Breast epithelium (tissue), 3 donors: ENCODE measurements around the gene TIAM1.

Experiments
- POLR2AphosphoS5 ChIP-seq, 3 donors: sonication (generic); formaldehyde crosslinking; IDR thresholded peaks; one replicate each; pipeline ENCODE4 v1.6.1; 2017; ENCODE audit warnings: antibody characterized with exemption in 3 of 3
- TF ChIP-seq, protein P1 (sequence below), 3 donors: fragments of 450-650 bp; IDR thresholded peaks; one replicate each; pipeline ENCODE4 v1.5.1; 2016 to 2017; ENCODE audit warnings: antibody characterized with exemption in 3 of 3, mild to moderate bottlenecking in 3 of 3, moderate library complexity in 3 of 3

DNA sequence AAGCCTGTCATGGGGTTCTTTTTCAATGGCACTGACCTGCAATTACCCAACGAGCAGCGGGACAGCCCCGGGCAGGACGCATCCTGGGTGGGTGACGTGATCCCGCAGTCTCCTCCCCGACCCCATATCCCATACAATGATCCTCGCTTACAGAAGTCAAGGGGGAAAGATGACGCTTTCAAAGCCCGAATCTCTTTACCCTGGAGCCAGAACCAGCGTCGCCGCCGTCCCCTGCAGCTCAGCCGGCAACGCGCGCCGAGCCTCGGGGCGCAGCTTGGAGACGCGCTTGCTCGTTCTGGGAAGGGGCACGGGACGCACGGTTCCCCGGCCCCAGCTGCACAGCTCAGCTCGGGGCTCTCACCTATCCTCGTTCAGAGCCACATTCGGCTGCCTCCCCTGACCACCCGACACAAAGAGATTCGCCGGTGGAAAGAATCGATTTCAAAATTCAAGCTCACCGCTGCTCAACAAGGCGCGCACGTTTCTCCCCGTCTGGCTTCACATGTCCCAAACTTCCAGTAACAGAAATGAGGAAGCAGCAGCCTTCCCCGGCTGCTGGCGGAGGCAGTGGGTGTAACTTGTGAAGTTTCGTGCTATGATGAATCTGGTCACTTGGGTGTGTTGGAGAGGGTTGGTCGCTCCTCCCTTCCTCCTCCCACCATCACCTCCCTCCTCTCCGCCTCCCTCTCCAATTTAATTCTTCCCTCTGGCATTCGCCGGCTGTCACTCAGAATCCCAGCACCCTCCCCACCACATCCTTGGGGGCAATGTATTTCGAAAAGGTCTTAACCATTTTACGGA is at the start of gene TIAM1:
- no peak for TF ChIP-seq POLR2AphosphoS5 (IDR thresholded peaks at IDR 0.05)
- TF ChIP-seq, protein P1, sequence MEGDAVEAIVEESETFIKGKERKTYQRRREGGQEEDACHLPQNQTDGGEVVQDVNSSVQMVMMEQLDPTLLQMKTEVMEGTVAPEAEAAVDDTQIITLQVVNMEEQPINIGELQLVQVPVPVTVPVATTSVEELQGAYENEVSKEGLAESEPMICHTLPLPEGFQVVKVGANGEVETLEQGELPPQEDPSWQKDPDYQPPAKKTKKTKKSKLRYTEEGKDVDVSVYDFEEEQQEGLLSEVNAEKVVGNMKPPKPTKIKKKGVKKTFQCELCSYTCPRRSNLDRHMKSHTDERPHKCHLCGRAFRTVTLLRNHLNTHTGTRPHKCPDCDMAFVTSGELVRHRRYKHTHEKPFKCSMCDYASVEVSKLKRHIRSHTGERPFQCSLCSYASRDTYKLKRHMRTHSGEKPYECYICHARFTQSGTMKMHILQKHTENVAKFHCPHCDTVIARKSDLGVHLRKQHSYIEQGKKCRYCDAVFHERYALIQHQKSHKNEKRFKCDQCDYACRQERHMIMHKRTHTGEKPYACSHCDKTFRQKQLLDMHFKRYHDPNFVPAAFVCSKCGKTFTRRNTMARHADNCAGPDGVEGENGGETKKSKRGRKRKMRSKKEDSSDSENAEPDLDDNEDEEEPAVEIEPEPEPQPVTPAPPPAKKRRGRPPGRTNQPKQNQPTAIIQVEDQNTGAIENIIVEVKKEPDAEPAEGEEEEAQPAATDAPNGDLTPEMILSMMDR (IDR thresholded peaks at IDR 0.05) = no peak
